ENCODE results near the gene CCDC85B. TPM values are rescaled to one million over a fixed set of nuclear protein-coding genes. Genes with fewer than 3 reads are reported as not detected.

The CCDC85B gene
- total RNA-seq, 2 experiments from 2014 or later, result 68.8 to 72.4 TPM

GRCh38 chr11:65921876-65922275 is 31.4 kb downstream of the CCDC85B start:
- ChIA-PET POLR2A (interaction anchor here (0.6 to 2.6 kb wide), 7 partner anchors 14 to 730 kb away, joined by 3 to 16 read pairs (median 3); partner anchors contain the start of genes CCDC85B and FIBP), CTCF (interaction anchor here (0.6 kb wide), 1 partner anchor 23 kb away, joined by 3 read pairs; no protein-coding TSS in a partner anchor)
- DNase-seq (no peak), ATAC-seq (no peak)
- no peak for TF ChIP-seq CTCF (IDR thresholded peaks at IDR 0.05)
- Mint-ChIP-seq H3K27ac (peak overlapping the region; percentile 16), H3K27me3 (no peaks in the 10 kb centered on the region), H3K9me3 (no peaks in the 10 kb centered on the region), H3K4me3 (no peak overlapping the region), H3K4me1 (ENCODE audit: low read depth) (peaks cover 18% of the 10 kb centered on the region), H3K36me3 (ENCODE audit: low read depth) (peaks cover 18% of the 10 kb centered on the region)
- intact Hi-C loops (cut with micrococcal nuclease), result no loop called here

GRCh38 chr11:65922565-65922964 is 32.1 kb downstream of the CCDC85B start:
- intact Hi-C loops (cut with micrococcal nuclease), result no loop called here
- ChIA-PET CTCF (interaction anchor here (1.0 to 2.4 kb wide), 4 partner anchors 11 to 72 kb away, joined by 3 to 16 read pairs (median 4); no protein-coding TSS in a partner anchor), POLR2A (interaction anchor here (0.6 to 1.6 kb wide), 6 partner anchors 13 to 731 kb away, joined by 3 to 7 read pairs (median 4); partner anchors contain the start of gene CCDC85B)
- ATAC-seq (no peak), DNase-seq (no peak)
- peaks cover 15% of the 10 kb centered on the region for H3K36me3 Mint-ChIP-seq (ENCODE audit: low read depth)
- H3K27ac Mint-ChIP-seq, result peak overlapping the region; percentile 10
- H3K9me3 Mint-ChIP-seq, result no peaks in the 10 kb centered on the region
- no peak for TF ChIP-seq CTCF (IDR thresholded peaks at IDR 0.05)
- H3K4me3 Mint-ChIP-seq, result no peak overlapping the region
- H3K27me3 Mint-ChIP-seq, result no peaks in the 10 kb centered on the region
- H3K4me1 Mint-ChIP-seq (ENCODE audit: low read depth), result peaks cover 18% of the 10 kb centered on the region

GRCh38 chr11:65925397-65925796 is 34.9 kb downstream of the CCDC85B start:
- ChIA-PET POLR2A (no interaction called here), CTCF (interaction anchor here (1.1 to 2.9 kb wide), 2 partner anchors 37 to 41 kb away, joined by 3 to 13 read pairs; partner anchors contain the start of gene FIBP)
- Mint-ChIP-seq H3K36me3 (ENCODE audit: low read depth) (peaks cover 13% of the 10 kb centered on the region), H3K9me3 (no peaks in the 10 kb centered on the region), H3K27ac (peak overlapping the region; percentile 65), H3K27me3 (no peaks in the 10 kb centered on the region), H3K4me3 (no peak overlapping the region), H3K4me1 (ENCODE audit: low read depth) (peaks cover 32% of the 10 kb centered on the region)
- intact Hi-C loops (cut with micrococcal nuclease), result loop anchor here (5.0 kb wide), 1 partner anchor 38 kb away; the partner anchor contains the start of gene FIBP
- TF ChIP-seq CTCF (IDR thresholded peaks at IDR 0.05), result no peak
- DNase-seq (no peak), ATAC-seq (no peak)

- Mint-ChIP-seq H3K27ac (peak overlapping the region; percentile 93), H3K9me3 (no peaks in the 10 kb centered on the region), H3K27me3 (no peaks in the 10 kb centered on the region), H3K4me1 (ENCODE audit: low read depth) (peaks cover 43% of the 10 kb centered on the region), H3K36me3 (ENCODE audit: low read depth) (no peaks in the 10 kb centered on the region), H3K4me3 (peak overlapping the region; percentile 71)
- POLR2A ChIA-PET, result interaction anchor here (0.6 to 2.1 kb wide), 13 partner anchors 10 to 340 kb away, joined by 3 to 8 read pairs (median 3); partner anchors contain the start of genes C11orf68, CCDC85B, FIBP and FOSL1
- CTCF ChIA-PET, result interaction anchor here (1.1 to 2.9 kb wide), 4 partner anchors 38 to 70 kb away, joined by 3 to 13 read pairs (median 7); partner anchors contain the start of gene CCDC85B
- intact Hi-C loops (cut with micrococcal nuclease), result loop anchor here (5.0 kb wide), 1 partner anchor 41 kb away; the partner anchor contains the start of gene FIBP
- no peak for TF ChIP-seq CTCF (IDR thresholded peaks at IDR 0.05)
- DNase-seq (peak; percentile 93), ATAC-seq (peak; percentile 88)
These were observed 37.5 kb downstream of the CCDC85B start for GRCh38 chr11:65927904-65928397.

- Mint-ChIP-seq H3K4me1 (ENCODE audit: low read depth) (peaks cover 43% of the 10 kb centered on the region), H3K4me3 (peak overlapping the region; percentile 71), H3K27ac (peak overlapping the region; percentile 93), H3K36me3 (ENCODE audit: low read depth) (no peaks in the 10 kb centered on the region), H3K27me3 (no peaks in the 10 kb centered on the region), H3K9me3 (no peaks in the 10 kb centered on the region)
- ChIA-PET POLR2A (interaction anchor here (0.6 to 2.1 kb wide), 8 partner anchors 9 to 40 kb away, joined by 3 to 8 read pairs (median 4); partner anchors contain the start of genes CCDC85B, FIBP and FOSL1), CTCF (interaction anchor here (0.7 to 1.5 kb wide), 4 partner anchors 39 to 70 kb away, joined by 3 to 11 read pairs (median 3); partner anchors contain the start of gene CCDC85B)
- DNase-seq (no peak), ATAC-seq (no peak)
- intact Hi-C loops (cut with micrococcal nuclease), result loop anchor here (5.0 kb wide), 1 partner anchor 41 kb away; the partner anchor contains the start of gene FIBP
- TF ChIP-seq CTCF (IDR thresholded peaks at IDR 0.05), result no peak
These were observed 38.2 kb downstream of the CCDC85B start for GRCh38 chr11:65928667-65929066.

Data from activated CD8-positive, alpha-beta T cell treated with anti-CD3 and anti-CD28 coated beads for 36 hours (primary cell).